NCI-H2081 (cell line): ENCODE measurements around the gene MATK.

Experiments used
- DNase-seq, 2 experiments: peaks; one replicate each; lab custom pipeline; 2025; lab: John Stamatoyannopoulos, UW

Gene MATK, protein sequence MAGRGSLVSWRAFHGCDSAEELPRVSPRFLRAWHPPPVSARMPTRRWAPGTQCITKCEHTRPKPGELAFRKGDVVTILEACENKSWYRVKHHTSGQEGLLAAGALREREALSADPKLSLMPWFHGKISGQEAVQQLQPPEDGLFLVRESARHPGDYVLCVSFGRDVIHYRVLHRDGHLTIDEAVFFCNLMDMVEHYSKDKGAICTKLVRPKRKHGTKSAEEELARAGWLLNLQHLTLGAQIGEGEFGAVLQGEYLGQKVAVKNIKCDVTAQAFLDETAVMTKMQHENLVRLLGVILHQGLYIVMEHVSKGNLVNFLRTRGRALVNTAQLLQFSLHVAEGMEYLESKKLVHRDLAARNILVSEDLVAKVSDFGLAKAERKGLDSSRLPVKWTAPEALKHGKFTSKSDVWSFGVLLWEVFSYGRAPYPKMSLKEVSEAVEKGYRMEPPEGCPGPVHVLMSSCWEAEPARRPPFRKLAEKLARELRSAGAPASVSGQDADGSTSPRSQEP

DNA sequence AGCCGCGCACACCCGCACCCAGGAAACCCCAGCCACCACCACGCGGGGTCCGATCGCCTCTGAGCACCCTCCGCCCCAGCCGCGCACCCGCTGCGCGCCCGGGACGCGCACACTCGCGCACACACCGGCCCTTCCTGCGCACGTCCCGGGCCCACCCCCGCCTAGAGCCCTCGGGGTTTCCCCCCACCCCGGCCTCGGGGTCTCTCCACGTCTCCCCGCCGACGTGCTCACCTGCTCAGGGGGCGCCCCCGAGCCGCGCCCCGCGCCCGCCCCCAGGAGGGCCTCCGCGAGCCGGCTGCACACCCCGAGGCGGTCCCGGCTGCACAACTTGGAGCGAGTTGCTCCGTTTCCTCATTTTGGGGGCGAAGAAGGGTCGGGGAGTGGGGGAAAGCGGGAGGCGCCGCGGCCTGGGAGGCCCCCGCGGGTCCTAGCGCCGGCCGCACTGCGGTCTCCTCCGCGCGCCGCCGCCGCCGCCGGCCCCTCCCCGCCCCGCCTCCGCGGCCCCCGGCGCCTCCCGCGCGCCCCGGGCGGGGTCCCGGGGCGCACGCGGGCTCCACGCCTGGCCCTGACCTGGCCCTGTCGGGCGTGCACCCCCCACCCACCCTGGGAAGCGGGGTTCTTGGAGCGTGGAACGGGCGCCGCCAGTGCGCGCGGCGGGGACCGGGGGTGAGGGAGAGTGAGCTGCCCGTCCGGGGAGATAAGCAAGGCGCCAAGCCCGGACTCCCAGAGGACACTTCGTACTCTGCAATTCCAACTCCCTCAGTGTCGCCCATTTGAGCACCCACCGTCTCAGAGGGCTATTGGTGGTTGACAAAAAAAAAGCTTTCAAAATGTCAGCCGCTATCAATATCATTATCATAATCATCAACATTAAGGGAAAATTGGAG lies at the start of gene MATK:
TSS of gene MATK (minus strand) at position 444 of the 887 bp plus-strand sequence. CDS start 1,246 bp downstream, outside the sequence.
- peak; percentile 4 to 22 for DNase-seq

DNA sequence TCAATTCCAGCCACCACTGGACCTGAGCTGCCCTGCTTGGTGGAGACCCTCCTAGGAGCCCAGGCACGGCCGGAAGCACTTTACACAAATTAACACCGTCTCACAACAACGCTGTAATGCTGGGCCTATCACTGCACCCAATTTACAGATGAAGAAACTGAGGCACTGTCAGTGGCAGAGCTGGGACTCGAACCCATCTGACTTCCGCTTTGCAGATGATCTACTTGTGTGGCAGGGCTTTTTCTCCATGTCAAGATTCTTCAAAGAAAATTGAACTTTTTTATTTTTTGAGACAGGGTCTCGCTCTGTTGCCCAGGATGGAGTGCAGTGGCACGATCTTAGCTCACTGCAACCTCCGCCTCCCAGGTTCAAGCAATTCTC lies 48.9 kb upstream of the MATK start:
- no peak for DNase-seq

DNA sequence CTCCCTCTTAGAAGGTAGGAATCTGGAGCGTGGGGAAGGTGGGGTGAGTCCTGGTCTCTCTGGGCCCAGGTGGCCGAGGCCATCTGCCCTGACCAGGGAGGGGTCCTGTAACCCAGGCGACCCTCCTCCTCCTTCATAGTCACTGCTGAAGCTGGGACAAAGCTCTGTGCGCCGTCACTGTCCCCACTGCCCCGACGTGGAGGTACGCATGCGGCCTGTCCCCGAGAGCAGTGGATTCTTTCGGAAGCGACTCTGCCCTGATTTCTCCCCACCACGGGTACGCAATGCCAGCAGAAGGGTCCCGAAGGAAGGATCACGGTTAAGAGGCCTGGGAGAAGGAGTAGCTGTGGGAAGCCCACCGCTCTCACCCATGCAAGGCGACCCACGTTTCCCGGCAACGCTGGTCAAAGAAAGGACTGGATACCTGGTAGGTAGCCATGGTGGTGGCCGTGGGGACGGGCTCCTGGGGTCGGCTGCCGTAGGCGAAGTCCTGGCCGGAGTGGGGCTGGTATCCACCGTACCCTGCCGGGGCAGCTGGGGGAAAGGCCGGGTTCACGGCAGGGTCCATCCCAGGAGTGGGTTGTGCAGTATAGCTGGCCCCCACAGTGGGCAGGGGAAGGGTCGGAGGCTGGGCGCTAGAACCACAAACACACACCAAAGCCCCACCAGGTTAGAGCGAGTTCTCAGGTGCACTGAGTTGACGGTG lies 48.3 kb upstream of the MATK start:
- no peak for DNase-seq

DNA sequence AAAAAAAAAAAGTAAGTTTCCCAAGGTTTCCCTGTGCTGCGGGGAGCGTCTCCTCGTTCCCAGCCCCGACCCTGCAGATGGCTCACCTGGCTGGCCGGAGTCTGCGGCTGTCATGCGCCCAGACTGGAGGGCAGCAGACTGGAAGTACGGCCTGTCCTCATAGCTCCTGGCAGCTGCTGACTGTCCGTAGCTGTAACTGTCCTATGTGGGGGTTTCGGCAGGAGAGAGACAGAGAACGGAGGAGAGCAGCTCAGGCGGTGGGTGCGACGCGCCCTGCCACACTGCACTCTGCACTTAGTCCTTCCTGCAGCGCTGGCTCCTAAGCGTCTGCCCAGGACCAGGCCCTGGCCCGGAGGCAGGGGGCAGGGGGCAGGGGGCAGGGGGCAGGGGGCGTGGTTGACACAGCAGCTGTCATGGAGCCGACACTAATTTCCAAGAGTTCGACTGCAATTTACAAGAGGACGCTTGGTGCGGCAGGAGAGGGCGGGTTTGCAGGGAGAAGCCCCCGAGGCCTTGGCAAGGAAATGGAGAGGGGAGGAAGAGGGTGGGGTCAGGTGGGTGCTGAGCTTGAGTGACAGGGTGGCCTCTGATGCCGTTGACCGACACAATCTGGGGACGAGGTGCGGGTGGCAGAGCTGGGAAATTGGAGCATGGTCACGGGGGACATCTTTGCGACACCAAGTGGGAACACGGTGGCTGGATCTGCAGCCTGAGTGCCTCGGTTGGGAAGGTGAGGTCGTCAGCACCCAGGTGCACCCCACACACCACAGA lies 47.6 kb upstream of the MATK start:
- no peak for DNase-seq

DNA sequence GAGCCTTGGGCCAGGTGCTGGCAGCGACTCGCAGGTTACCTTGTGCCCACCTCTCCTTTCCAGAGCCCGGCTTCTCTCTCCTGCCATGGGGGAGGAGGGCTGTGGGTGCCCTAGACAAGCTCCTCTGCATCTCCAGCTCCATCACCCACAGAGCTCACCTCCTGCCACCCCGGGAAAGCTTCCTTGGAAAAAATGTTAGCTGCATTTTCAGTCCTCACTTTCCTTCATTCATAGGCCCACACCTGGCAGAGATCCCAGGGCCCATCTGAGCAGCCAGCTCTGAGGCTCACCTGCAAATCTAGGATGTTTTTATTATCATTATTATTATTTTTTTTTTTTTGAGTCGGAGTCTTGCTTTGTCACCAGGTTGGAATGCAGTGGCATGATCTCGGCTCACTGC lies 45.8 kb upstream of the MATK start:
- no peak for DNase-seq

DNA sequence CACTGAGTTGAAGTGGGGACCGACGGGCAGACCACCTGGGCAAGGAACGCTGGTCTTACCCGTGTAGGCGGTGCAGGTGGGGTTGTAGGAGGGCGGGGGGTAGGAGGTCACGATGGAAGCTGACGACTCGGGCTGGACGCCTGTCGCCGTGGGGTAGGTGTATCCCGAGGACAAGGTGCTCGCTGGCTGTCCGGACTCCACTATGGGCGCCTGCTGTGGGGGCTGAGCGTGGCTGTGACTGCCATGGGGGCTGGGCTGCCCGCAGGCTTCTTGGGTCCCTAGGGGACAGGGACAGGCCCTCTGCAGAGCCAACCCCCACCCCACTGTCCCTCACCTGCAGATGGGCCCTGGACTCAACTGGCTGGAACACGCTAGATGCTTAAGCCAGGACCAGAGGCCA lies 45.4 kb upstream of the MATK start:
- no peak for DNase-seq

DNA sequence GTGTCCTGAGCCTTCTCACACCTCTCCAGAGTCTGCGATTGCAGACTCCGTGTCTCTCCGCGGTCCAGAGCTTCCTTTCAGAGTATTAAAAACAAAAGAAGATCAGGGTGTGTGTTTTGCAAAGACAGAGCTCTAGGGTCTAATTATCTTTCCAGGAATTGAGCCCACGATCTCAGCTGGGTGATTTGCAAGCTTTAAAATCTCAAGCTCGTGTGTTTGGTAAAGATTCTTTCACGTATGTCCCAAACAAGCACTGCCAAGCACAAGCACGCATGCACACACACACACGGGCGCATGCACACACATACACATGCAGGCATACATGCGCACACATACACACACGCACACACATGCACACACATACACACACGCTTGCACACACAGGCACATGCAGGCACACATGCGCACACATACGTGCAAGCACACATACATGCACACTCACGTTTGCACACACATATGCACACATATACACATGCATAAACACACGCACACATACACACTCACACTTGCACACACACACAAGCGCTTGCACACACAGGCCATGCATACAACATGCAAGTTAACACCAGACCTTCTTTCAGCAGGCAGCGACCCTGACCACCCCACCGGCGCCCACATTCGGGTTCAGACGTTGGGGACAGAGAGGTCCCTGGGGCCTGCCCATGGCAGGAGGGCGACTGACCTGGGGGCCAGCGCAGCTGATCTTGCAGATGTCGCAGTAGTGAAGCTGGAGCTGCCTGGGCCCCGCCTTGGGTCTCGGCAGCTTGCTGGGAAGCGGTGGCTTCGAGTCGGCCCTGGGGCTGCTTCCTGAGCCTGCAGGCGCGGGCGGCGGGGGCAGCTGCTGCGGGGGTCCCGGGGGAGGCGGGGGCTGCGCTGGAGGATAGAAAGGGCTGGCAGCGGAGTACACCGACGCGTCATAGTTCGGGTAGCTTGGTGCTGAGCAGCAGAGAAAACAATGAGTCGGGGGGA lies 44.7 kb upstream of the MATK start:
- no peak for DNase-seq

DNA sequence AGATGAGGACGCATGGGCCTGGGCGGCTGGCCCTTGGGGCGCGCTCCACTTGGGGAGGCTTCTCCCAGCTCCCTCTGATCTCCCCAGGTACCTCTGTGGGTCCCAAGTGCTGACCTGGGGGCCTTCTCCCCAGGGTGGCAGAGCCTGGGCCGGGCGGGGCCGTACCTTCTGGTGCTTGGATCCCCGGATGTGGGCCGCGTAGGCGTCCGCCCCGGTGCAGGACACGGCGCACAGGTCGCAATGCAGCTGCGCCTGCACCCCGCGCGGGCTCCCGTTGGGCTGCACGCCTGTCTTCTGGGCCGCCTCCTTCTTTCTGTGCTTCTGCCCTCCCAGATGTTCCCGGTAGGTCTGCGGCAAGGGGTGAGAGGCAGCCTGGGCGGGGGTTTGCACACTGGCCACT lies 41.1 kb upstream of the MATK start:
- no peak for DNase-seq

DNA sequence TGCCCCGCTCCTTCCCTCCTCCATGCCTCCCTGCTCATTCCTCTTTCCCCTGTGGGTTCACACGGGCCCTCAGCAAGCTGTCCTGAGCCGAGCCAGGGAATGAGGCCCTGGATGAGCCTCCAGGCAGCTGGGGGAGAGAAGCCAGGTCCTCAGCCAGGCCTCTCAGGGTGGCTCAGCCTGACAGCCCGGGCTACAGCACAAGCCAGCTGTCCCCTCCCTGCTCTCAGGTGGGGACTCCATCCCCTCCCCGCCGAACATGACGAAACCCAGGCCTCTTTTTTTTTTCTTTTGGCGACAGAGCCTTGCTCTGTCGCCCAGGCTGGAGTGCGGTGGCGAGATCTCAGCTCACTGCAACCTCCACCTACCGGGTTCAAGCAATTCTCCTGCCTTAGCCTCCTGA lies 40.0 kb upstream of the MATK start:
- DNase-seq = no peak

DNA sequence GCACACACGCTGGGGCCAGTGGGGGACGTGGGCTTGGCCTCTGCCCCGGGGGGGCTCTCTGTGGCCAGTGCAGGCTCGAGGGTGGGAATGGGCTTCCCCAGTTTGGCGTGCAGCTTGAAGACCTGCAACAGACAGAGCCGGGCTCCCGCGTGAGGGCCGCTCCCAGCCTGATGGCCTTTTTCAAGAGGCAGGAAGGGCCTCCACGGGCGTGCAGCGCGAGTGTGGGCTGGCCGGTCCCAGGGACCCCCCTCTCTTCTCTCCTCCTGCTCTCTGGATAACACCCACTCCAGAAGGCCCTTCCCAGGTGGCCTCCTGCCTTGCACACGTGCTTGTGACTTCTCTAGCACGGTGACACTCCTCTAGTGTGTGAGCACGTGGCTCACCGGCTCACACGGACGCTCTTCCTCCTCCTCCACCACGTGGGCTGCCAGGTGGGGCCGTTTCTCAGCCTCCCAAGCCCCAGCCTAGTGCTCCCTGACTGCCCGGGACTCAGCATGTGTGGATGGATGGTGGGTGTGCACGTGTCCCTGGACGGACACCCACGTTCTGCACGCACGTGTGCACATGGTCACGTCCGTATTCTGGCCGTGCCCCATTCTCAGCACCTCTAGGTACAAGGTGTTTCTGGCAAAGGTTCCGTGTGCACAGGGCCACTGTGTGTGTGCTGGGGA lies 39.2 kb upstream of the MATK start:
- DNase-seq = no peak

DNA sequence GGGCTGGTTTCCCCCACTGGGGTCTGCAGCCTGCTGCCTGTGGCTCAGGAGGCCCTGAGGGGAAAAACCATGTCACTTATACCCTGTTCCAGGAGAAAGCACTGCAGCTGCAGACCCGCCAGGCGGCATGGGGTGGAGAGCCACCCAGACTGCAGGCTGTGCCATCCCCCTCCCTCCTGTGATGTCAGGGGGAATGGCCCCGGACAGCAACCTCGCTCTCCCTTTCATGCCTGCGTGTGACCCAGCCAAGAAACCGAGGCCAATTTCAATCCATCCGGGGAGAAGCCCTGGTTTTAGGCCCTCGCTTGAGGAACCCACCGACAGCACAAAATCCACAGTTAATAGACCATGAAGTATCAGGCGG lies 37.2 kb upstream of the MATK start:
- no peak for DNase-seq

DNA sequence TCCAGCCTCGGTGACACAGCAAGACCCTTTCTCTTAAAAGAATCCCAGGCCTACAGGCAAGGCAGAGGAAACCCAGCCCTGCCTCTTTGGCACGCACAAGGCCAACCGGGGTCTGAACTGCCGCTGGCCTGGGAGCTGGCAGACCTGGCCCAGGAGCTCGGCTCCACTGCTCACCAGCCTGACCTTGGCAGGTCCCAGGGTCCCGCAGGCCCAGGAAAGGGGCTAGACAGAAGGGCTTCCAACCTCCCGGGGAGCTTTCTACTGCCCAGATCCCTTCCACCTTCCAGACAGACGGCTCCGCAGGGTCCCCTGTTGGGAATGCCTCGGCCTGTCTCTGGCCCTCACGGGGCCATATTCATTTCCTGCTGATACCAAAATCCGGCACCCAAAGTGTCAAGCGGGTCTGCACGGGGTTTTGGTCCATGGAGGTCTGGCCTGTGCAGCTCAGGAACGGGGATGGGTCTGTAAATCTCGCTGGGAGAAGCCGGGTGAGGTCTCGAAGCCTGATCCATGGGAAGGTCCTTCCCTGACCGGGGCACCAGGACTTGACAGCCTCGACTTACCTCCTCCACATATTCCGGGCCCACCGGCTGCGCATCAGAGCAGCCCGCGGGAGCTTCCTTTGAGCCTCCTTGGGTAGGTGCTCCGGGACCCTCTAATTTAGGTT lies 36.6 kb upstream of the MATK start:
- DNase-seq = no peak

DNA sequence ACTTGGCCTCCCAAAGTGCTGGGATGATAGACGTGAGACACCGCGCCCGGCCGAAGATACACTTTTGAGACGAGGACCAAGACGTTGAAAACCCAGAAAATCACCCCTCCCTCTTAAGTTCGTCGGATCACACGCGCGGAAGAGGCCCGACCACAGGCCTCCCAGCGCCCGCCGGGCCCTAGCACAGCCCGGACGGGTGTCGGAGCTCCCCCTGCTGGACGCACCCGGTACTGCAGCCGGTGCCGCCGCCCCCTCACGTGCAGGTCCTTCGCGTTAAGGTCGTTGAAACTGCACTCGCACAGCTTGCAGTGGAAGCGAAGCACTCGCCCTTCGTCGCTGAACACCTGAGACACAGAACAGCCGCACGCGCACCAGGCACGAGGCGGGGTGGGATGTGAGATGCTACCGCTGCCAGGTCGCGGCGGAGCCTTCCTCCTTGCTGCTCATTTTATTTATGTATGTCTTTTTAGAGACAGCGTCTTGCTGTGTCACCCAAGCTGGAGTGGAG lies 35.7 kb upstream of the MATK start:
- peak; percentile 22 to 38 for DNase-seq

DNA sequence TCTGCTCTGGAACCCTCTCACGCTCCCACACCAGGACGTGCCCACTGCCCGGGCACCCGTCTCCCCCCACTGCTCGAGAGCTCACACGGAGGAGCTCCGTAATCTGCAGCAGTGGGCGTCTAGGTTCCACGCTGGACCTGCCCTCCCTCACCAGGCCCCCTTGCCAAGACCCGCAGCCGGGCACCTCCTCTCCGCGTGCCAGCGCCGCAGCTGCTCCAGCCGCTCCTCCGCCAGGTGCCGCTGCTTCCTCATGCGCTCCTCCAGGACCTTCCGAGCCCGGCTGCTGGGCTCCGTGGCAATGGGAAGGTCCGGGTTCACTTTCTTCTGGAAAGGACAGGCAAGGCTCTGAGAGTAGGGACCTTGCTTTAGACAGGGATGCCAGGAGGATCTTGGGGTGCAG lies 35.0 kb upstream of the MATK start:
- no peak for DNase-seq

DNA sequence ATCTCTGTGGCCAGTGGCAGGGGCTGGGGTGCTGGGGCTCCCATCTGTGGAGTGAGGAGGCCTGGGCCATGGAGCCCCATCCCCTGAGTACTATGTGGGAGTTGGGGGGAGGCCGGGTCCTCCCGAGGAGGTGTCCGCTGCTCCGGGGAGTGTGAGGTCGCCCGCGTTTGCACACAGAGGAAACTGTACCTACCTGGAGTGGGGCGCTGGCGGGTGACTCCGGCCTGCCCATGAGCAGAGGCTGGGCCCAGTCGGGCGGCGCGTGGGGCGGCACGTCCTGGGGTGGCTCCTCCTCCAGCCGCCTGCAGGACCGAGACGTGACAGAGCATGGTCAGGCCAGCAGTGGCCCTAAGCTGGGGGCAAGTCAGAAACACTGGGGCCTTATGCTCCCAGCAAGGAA lies 33.8 kb upstream of the MATK start:
- DNase-seq = no peak

DNA sequence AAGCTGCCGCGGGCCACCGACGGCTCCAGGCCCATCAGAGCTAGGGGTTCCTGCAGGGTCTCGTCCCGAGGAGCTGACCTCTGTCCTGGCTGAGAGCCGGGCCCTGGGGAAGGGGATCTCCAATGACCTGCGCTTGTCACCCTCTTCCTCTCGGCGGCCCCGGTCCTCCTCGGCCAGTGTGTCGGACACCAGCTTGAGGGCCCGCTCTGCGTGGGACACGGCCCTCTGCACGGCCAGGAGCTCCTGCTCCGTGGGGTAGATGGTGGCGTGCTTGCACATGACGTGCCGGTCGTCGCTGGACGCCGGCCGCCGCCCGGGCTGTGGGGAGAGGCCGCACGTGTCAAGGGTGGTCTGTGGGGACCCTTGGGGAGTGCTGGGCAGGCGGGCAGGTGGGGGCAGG lies 32.7 kb upstream of the MATK start:
- DNase-seq = no peak

DNA sequence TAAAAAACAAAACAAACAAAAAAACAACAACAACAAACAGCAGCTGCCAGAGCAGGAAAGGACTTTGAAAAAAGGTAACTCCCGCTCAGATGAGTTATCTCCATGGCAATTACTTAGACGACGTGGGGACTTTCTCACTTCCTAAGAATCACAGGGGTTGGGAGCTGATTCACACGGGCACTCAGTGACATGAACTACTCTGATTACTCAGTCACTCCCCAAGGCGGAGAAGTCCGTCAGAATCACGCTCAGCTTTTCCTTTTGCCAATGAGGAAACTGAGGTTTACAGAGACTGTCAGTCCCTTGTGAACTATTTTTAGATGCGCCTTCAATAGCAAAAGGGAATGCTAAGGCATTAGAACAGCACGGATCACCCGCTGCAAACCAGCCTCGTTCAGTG lies 32.3 kb upstream of the MATK start:
- no peak for DNase-seq

DNA sequence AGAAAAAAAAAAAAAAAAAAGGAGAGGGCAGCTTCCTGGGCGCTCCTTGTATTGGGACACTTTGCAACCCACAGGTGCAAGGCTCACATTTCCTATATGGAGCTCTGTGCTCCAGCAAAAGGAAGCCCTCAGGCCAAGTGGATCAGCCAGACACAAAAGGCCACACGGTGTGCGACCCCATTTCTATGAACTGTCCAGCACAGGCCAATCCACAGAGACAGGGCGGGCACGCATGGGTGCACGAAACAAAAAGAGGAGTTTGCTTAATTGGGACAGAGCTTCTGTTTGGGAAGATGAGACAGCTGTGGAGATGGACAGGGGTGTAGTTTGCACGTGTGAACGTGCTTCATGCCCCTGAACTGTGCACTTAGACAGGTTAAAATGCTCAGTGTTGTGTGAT lies 31.6 kb upstream of the MATK start:
- no peak for DNase-seq

DNA sequence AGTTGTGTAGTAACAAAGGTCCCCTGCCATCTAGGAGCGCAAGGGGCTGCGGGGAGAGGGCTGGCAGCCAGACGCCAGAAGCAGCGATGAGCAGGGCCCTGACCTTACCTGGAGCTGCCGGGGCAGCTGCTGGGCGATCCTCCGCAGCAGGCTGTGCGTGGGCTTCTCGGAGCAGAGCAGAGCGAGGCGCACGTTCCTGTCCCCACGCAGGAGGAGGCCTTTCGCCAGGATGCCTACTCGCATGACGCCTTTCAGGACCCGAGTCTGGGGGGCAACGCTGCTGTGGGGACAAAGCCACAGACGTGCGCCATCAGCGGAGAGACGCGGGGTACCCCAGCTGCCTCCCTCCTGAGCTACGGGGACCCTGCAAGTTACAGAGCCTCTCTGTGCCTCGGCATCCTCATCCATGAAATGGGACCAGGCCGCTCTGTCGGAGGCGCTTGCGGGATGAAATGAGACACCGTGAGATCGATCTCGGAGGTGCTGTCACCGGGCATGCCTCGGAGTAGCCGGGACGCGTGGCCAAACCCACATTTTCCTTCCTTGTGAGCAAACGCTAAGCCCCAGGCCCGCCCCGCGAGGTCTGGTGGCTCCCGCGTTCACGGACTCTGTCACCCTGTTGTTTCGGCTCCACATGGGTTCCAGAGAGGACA lies 30.5 kb upstream of the MATK start:
- DNase-seq = no peak
